ENCODE data around the gene BDKRB2. TPM values are rescaled to one million over a fixed set of nuclear protein-coding genes. Genes with fewer than 3 reads are reported as not detected.

Gene BDKRB2
- total and polyA plus RNA-seq, 2 of the 13 experiments (the other 11 are each of a cell fraction or from before 2014, with no cell fraction given) = 0.03 TPM; not detected in 1

DNA sequence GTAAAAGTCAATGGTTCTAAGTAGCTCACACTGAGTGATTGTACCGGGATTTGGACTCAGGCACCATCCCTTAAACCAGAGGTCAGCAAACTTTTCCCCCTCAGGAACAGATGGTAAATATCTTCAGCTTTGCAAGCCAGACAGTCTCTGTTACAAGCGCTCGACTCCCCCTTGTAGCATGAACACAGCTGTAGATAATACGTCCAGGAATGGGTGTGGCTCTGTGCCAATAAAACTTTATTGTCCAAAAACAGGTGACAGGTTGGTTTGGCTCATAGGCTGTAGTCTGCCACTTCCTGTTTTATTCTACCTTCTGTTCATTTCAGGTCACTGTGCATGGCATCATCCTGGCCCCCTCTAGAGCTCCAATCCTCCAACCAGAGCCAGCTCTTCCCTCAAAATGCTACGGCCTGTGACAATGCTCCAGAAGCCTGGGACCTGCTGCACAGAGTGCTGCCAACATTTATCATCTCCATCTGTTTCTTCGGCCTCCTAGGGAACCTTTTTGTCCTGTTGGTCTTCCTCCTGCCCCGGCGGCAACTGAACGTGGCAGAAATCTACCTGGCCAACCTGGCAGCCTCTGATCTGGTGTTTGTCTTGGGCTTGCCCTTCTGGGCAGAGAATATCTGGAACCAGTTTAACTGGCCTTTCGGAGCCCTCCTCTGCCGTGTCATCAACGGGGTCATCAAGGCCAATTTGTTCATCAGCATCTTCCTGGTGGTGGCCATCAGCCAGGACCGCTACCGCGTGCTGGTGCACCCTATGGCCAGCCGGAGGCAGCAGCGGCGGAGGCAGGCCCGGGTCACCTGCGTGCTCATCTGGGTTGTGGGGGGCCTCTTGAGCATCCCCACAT, 58.9 kb downstream of the BDKRB2 start:
- POLR2A ChIA-PET = no interaction called here
- H4K20me1 ChIP-seq (ENCODE audit: insufficient read depth, low read length) = no peaks in the 10 kb centered on the region
- in situ Hi-C loops (cut with HindIII; ENCODE audit: extremely low pct_ligation_motif_present, low pct_unique_long_range_greater_than_20kb) = no loop called here
- BruUV-seq (replicated peaks) = no TSS peak
- peaks cover 7% of the 10 kb centered on the region for H3K4me1 ChIP-seq (ENCODE audit: insufficient read depth, low read length)
- 53% methylated on average over 15 of the region's 20 CpGs for WGBS (ENCODE audit: low lambda C conversion rate)
- H3K79me2 ChIP-seq (ENCODE audit: insufficient read depth, low read length) = no peaks in the 10 kb centered on the region
- H3K27ac ChIP-seq (ENCODE audit: extremely low read length, insufficient read depth, low read length) = no peak overlapping the region
- FAIRE-seq (no peak), DNase-seq (ENCODE audit: low spot score) (no peak), ATAC-seq (no peak)
- H2AFZ ChIP-seq (ENCODE audit: low read length) = no peak overlapping the region
- H3K4me3 ChIP-seq (replicated peaks in 1 of 3; ENCODE audit: insufficient read depth in 1 of 3, low read depth in 2 of 3, low read length in 3 of 3) = no peak overlapping the region
- H3K9ac ChIP-seq (ENCODE audit: insufficient read depth, low read depth, low read length) = no peak overlapping the region
- no peaks in the 10 kb centered on the region for H3K9me3 ChIP-seq (ENCODE audit: low read length)
- CTCF ChIA-PET (ENCODE audit: low intra/inter-chr PET ratio, low total read pairs) = no interaction called here
- H3K27me3 ChIP-seq (ENCODE audit: control insufficient read depth in 1 of 2, insufficient read depth in 2 of 2, low read length in 2 of 2) = peaks cover 1 to 25% of the 10 kb centered on the region in 2 experiments; a peak in 3 of 5 replicates
- intact Hi-C loops (cut with micrococcal nuclease; ENCODE audit: unreplicated experiment) = loop anchor here (10.0 kb wide), 1 partner anchor 59 kb away; the partner anchor contains the start of gene BDKRB2
- H3K36me3 ChIP-seq (replicated peaks in 1 of 2; ENCODE audit: control insufficient read depth in 1 of 2, insufficient read depth in 2 of 2, low read length in 2 of 2) = no peaks in the 10 kb centered on the region
- H3K4me2 ChIP-seq (ENCODE audit: low read depth, low read length) = peak overlapping the region; percentile 20; the same call in 1 of the 2 replicates
- peak; percentile 68 for TF ChIP-seq ZBTB40 (IDR thresholded peaks at IDR 0.05)
- TF ChIP-seq ZBTB40 (CRISPR knock-in tag; IDR thresholded peaks at IDR 0.05) = peak; percentile 99
- peak; percentile 82 for TF ChIP-seq ZBTB33 (CRISPR knock-in tag; IDR thresholded peaks at IDR 0.05)
- TF ChIP-seq CENPT (CRISPR knock-in tag; IDR thresholded peaks at IDR 0.05; ENCODE audit: low read depth) = no peak
- no peak for TF ChIP-seq CENPBD1 (CRISPR knock-in tag; IDR thresholded peaks at IDR 0.05; ENCODE audit: borderline replicate concordance, low read depth)
